Lower lobe of right lung (tissue), 2 donors: ENCODE data around the gene CCDC148. TPM values are rescaled to one million over a fixed set of nuclear protein-coding genes. Genes with fewer than 3 reads are reported as not detected.
A peak's percentile ranks its signal among the peaks of the same experiment; 100 is the strongest.

Experiments
- ATAC-seq, 2 donors: fragments of 200-7000 bp; cut with Tn5 transposase; one replicate each; pipeline ENCODE4 v1.9.1; 2020 to 2022; ENCODE audit warnings: mild to moderate bottlenecking in 2 of 2, moderate library complexity in 2 of 2
- DNase-seq: peaks from one replicate; pipeline ENCODE4 v3.0.0-alpha.2; 2020
- H3K27ac ChIP-seq: fragments of 200-600 bp; one replicate; pipeline ENCODE4 v1.8.0; 2022
- H3K27me3 ChIP-seq: fragments of 200-600 bp; one replicate; pipeline ENCODE4 v1.8.0; 2022; ENCODE audit warnings: low read depth
- H3K36me3 ChIP-seq: fragments of 200-600 bp; one replicate; pipeline ENCODE4 v1.8.0; 2022; ENCODE audit warnings: mild to moderate bottlenecking
- H3K4me1 ChIP-seq: fragments of 200-600 bp; one replicate; pipeline ENCODE4 v1.8.0; 2022
- H3K4me3 ChIP-seq: fragments of 200-600 bp; one replicate; pipeline ENCODE4 v1.8.0; 2022; ENCODE audit warnings: mild to moderate bottlenecking
- H3K9me3 ChIP-seq: fragments of 200-600 bp; one replicate; pipeline ENCODE4 v1.8.0; 2022
- CTCF ChIP-seq: fragments of 200-600 bp; IDR thresholded peaks from one replicate; pipeline ENCODE4 v1.8.0; 2022; ENCODE audit warnings: antibody characterized with exemption, mild to moderate bottlenecking
- intact Hi-C: fragments of 100-400 bp; cut with DNase I; formaldehyde crosslinking; loops from one replicate; pipeline ENCODE4 v1.11.0; 2022
- total RNA-seq: library from RNA; stranded (reverse); fragmentation: NEBNext Ultra II Directional; extraction: Animal tissue kit (Norgen Biotek cat#: 25700); gene quantifications from one replicate; pipeline ENCODE4 v1.2.1, GENCODE V29; 2021
- donor health status: DM: no; HTN: yes; CAD: no; lungs with severe emphysema.

Gene CCDC148
- total RNA-seq, 1 donor from 2014 or later = 2.8 TPM

- Histone ChIP-seq H3K4me1 (peaks cover 35% of the 10 kb centered on the region), H3K4me3 (no peak overlapping the region), H3K27me3 (no peaks in the 10 kb centered on the region), H3K9me3 (no peaks in the 10 kb centered on the region), H3K27ac (no peak overlapping the region), H3K36me3 (no peaks in the 10 kb centered on the region)
- intact Hi-C loops = no loop called here
- no peak for DNase-seq
- ATAC-seq = no peak
- no peak for TF ChIP-seq CTCF
These were observed 4.2 kb upstream of the CCDC148 start for GRCh38 chr2:158460632-158461297.

GRCh38 chr2:158459161-158460003 is 2.8 kb upstream of the CCDC148 start:
- Histone ChIP-seq H3K36me3 (no peaks in the 10 kb centered on the region), H3K9me3 (no peaks in the 10 kb centered on the region), H3K27ac (no peak overlapping the region), H3K4me3 (peak overlapping the region; percentile 87), H3K4me1 (peaks cover 35% of the 10 kb centered on the region), H3K27me3 (no peaks in the 10 kb centered on the region)
- DNase-seq (no peak), ATAC-seq (no peak)
- intact Hi-C loops = no loop called here
- no peak for TF ChIP-seq CTCF

- intact Hi-C loops = no loop called here
These were observed 2.0 kb upstream of the CCDC148 start for GRCh38 chr2:158458617-158458920.

GRCh38 chr2:158457826-158458616 is 1.5 kb upstream of the CCDC148 start:
- H3K9me3 ChIP-seq = no peaks in the 10 kb centered on the region
- peak; percentile 51 for TF ChIP-seq CTCF
- no peaks in the 10 kb centered on the region for H3K27me3 ChIP-seq
- H3K27ac ChIP-seq = peak overlapping the region; percentile 95
- intact Hi-C loops = no loop called here
- DNase-seq (peak; percentile 89), ATAC-seq (peak; percentile 88 to 90)
- H3K4me1 ChIP-seq = peaks cover 35% of the 10 kb centered on the region
- H3K4me3 ChIP-seq = peak overlapping the region; percentile 87
- H3K36me3 ChIP-seq = no peaks in the 10 kb centered on the region

More at GRCh38 chr2:158458617-158458920, 2.0 kb upstream of the CCDC148 start:
- TF ChIP-seq CTCF = no peak
- DNase-seq (no peak), ATAC-seq (no peak)
- Histone ChIP-seq H3K4me3 (peak overlapping the region; percentile 87), H3K36me3 (no peaks in the 10 kb centered on the region), H3K9me3 (no peaks in the 10 kb centered on the region), H3K27ac (peak overlapping the region; percentile 95), H3K4me1 (peaks cover 35% of the 10 kb centered on the region), H3K27me3 (no peaks in the 10 kb centered on the region)

GRCh38 chr2:158457092-158457825 is 706 bp upstream of the CCDC148 start:
- H3K36me3 ChIP-seq = no peaks in the 10 kb centered on the region
- TF ChIP-seq CTCF = no peak
- intact Hi-C loops = no loop called here

More at GRCh38 chr2:158457092-158457825, 706 bp upstream of the CCDC148 start:
- peak overlapping the region; percentile 95 for H3K27ac ChIP-seq
- ATAC-seq (peak; percentile 59 to 63), DNase-seq (peak; percentile 72)
- H3K27me3 ChIP-seq = no peaks in the 10 kb centered on the region
- H3K4me3 ChIP-seq = peak overlapping the region; percentile 87
- no peaks in the 10 kb centered on the region for H3K9me3 ChIP-seq
- peaks cover 35% of the 10 kb centered on the region for H3K4me1 ChIP-seq
